NT2/D1 (cell line): ENCODE measurements around the gene CBLB.

ENCODE experiments used
- SUZ12 ChIP-seq: IDR thresholded peaks from 2 replicates; pipeline ENCODE4 v1.6.1; 2011; ENCODE audit not compliant: insufficient read length, insufficient read depth; ENCODE audit errors: extremely low read depth
- YY1 ChIP-seq: IDR thresholded peaks from 2 replicates; pipeline ENCODE4 v1.6.1; 2011; ENCODE audit not compliant: insufficient read length, insufficient read depth
- ZNF274 ChIP-seq: IDR thresholded peaks from 2 replicates; pipeline ENCODE4 v1.6.1; 2011; ENCODE audit warnings: mild to moderate bottlenecking, low read depth, low read length

DNA sequence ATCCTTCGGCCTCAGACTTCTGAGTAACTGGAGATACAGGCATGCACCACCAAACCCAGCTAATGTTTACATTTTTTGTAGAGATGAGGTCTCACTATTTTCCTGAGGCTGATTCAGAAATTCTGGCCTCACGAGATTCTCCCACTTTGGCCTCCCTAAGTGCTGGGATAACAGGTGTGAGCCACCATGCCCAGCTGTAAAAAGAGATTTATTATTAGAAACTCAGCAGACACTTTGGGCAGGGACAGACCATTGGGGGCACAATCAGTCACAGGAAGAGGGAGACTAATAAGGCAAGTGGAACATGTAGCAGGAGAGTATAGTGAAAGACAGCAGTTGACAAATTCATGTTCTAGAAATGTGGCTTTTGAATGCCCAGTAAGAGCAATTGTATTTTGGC, 249.2 kb downstream of the CBLB start:
- TF ChIP-seq YY1 (no peak), SUZ12 (no peak), ZNF274 (no peak)
